GM19467 (cell line): ENCODE measurements around the gene KIAA0319L.

Experiments
- ATAC-seq: cut with Tn5 transposase; IDR thresholded peaks from one replicate; pipeline ENCODE4 v1.9.1; 2021; ENCODE audit warnings: mild to moderate bottlenecking, moderate library complexity; ENCODE audit not compliant: unreplicated experiment

Gene KIAA0319L

GRCh38 chr1:35564037-35564883 lies 7.1 kb upstream of the KIAA0319L start:
- no peak for ATAC-seq

- no peak for ATAC-seq
Measured at GRCh38 chr1:35563166-35563565, 6.0 kb upstream of the KIAA0319L start.

- no peak for ATAC-seq
Measured at GRCh38 chr1:35561972-35562680, 4.9 kb upstream of the KIAA0319L start.

GRCh38 chr1:35561297-35561971 lies 4.2 kb upstream of the KIAA0319L start:
- ATAC-seq: no peak

- ATAC-seq: no peak
Measured at GRCh38 chr1:35560256-35561225, 3.3 kb upstream of the KIAA0319L start.

- ATAC-seq: no peak
Measured at GRCh38 chr1:35559317-35559944, 2.2 kb upstream of the KIAA0319L start.

- ATAC-seq: no peak
Measured at GRCh38 chr1:35558374-35559316, 1.4 kb upstream of the KIAA0319L start.

GRCh38 chr1:35557611-35558373 lies 589 bp upstream of the KIAA0319L start, which contains the start of gene NCDN:
TSS of gene NCDN (plus strand) at chr1:35557799. CDS start at chr1:35558191, 392 bp downstream.
- ATAC-seq: peak; percentile 73

- no peak for ATAC-seq
Measured at GRCh38 chr1:35556484-35557117, 602 bp downstream of the KIAA0319L start.

GRCh38 chr1:35555601-35556477 lies 1.4 kb downstream of the KIAA0319L start:
- no peak for ATAC-seq

- no peak for ATAC-seq
Measured at GRCh38 chr1:35555212-35555584, 2.0 kb downstream of the KIAA0319L start.

- ATAC-seq: no peak
Measured at GRCh38 chr1:35554266-35555211, 2.7 kb downstream of the KIAA0319L start.

GRCh38 chr1:35553851-35554250 lies 3.4 kb downstream of the KIAA0319L start:
- ATAC-seq: no peak

GRCh38 chr1:35546614-35547013 lies 10.6 kb downstream of the KIAA0319L start:
- ATAC-seq: no peak

- no peak for ATAC-seq
Measured at GRCh38 chr1:35544976-35545375, 12.2 kb downstream of the KIAA0319L start.
